K562 (cell line): ENCODE data around the gene DNAJB13. TPM values are rescaled to one million over a fixed set of nuclear protein-coding genes. Genes with fewer than 3 reads are reported as not detected.

Experiments used
- ATAC-seq: fragments of 200-7000 bp; cut with Tn5 transposase; 3 replicates; pipeline ENCODE4 v1.9.1; 2020; ENCODE audit warnings: moderate library complexity
- BruUV-seq: library from RNA; stranded (reverse); fragments of 400-500 nt; replicated peaks from 2 replicates; lab custom pipeline; 2021; lab: Mats Ljungman, UMichigan
- CTCF ChIA-PET: fragments of 300-600 bp; formaldehyde crosslinking; extraction: SDS; loops from one replicate; lab custom pipeline; 2021; ENCODE audit warnings: low intra/inter-chr PET ratio; lab: Yijun Ruan, JAX
- POLR2A ChIA-PET: fragments of 300-600, 350-650 bp; sonication (Branson Sonifier 250); formaldehyde crosslinking; extraction: SDS; loops from one replicate; lab custom pipeline; 2021; ENCODE audit warnings: antibody characterized with exemption, inconsistent platforms; lab: Yijun Ruan, JAX
- DNase-seq, 4 experiments: peaks; one replicate each; pipeline versions ENCODE4 v3.0.0 to v3.0.0-alpha.2; 2011 to 2018; ENCODE audit warnings: low spot score in 3 of 4, mixed read lengths in 3 of 4; ENCODE audit errors: extremely low read depth in 1 of 4
- FAIRE-seq: peaks from 2 replicates; lab custom pipeline; 2011; peaks lifted over from hg19 to GRCh38; lab: Jason Lieb, UNC
- H2AFZ ChIP-seq: 2 replicates; pipeline ENCODE4 v1.6.0; 2011; ENCODE audit warnings: low read depth, low read length, control low read depth, inconsistent platforms
- H3K27ac ChIP-seq: fragments of 200-600 bp; 3 replicates; pipeline ENCODE4 v1.8.0; 2011; ENCODE audit warnings: low read depth, mild to moderate bottlenecking, control low read depth, inconsistent platforms, low read length, moderate library complexity, mixed read lengths; ENCODE audit errors: extremely low read depth
- H3K27me3 ChIP-seq, 2 experiments: fragments of 300-600 bp in 1 of 2; 2 replicates in 1 of 2; 3 replicates in 1 of 2; pipeline versions ENCODE4 v1.6.0 to v1.8.0; 2011; ENCODE audit warnings: inconsistent platforms in 2 of 2, low read length in 2 of 2, mild to moderate bottlenecking in 1 of 2, mixed read lengths in 1 of 2, moderate library complexity in 1 of 2; ENCODE audit not compliant: control insufficient read depth in 2 of 2, insufficient read depth in 2 of 2
- H3K36me3 ChIP-seq: fragments of 300-600 bp; 3 replicates; pipeline ENCODE4 v1.8.0; 2011; ENCODE audit warnings: mild to moderate bottlenecking, low read length, inconsistent platforms; ENCODE audit not compliant: control insufficient read depth, insufficient read depth
- H3K4me1 ChIP-seq, 2 experiments: fragments of 200-600 bp in 1 of 2; replicated peaks in 1 of 2; 2 replicates in 1 of 2; 3 replicates in 1 of 2; pipeline versions ENCODE4 v1.5.1 to v1.8.0; 2011; ENCODE audit warnings: inconsistent platforms in 2 of 2, low read length in 2 of 2, mild to moderate bottlenecking in 1 of 2, mixed read lengths in 1 of 2, moderate library complexity in 1 of 2; ENCODE audit not compliant: control insufficient read depth in 2 of 2, insufficient read depth in 2 of 2
- H3K4me2 ChIP-seq: 2 replicates; pipeline ENCODE4 v1.6.1; 2011; ENCODE audit warnings: low read length, control low read depth, inconsistent platforms, mixed read lengths; ENCODE audit not compliant: insufficient read depth
- H3K4me3 ChIP-seq: fragments of 200-600 bp; sonication (generic), shearing (Covaris generic); 2 replicates; pipeline ENCODE4 v1.5.1; 2016; ENCODE audit warnings: control low read depth, inconsistent platforms
- H3K79me2 ChIP-seq: fragments of 200-600 bp; 3 replicates; pipeline ENCODE4 v1.8.0; 2011; ENCODE audit warnings: low read length, inconsistent platforms; ENCODE audit not compliant: control insufficient read depth, insufficient read depth
- H3K9ac ChIP-seq, 2 experiments: 2 replicates each; pipeline versions ENCODE4 v1.6.0 to v1.6.1; 2011; ENCODE audit warnings: low read depth in 2 of 2, low read length in 2 of 2, control low read depth in 1 of 2, inconsistent platforms in 1 of 2, mild to moderate bottlenecking in 1 of 2, mixed read lengths in 1 of 2; ENCODE audit not compliant: insufficient read depth in 1 of 2
- H3K9me1 ChIP-seq: one replicate; pipeline ENCODE4 v1.6.0; 2011; ENCODE audit warnings: inconsistent platforms, mild to moderate bottlenecking, low read length, moderate library complexity; ENCODE audit not compliant: control insufficient read depth, insufficient read depth
- H3K9me3 ChIP-seq: replicated peaks from 2 replicates; pipeline ENCODE4 v1.5.1; 2011; ENCODE audit warnings: low read depth, low read length, inconsistent platforms; ENCODE audit not compliant: control insufficient read depth, insufficient read depth
- H4K20me1 ChIP-seq: replicated peaks from 2 replicates; pipeline ENCODE4 v1.6.1; 2011; ENCODE audit warnings: low read length, inconsistent platforms, mixed read lengths; ENCODE audit not compliant: control insufficient read depth, insufficient read depth
- CBFA2T2 ChIP-seq: fragments of 450-650 bp; conservative IDR thresholded peaks from 2 replicates; pipeline ENCODE4 v1.6.1; 2017; ENCODE audit warnings: mild to moderate bottlenecking
- CBFA2T3 ChIP-seq: fragments of 450-650 bp; IDR thresholded peaks from 2 replicates; pipeline ENCODE4 v1.6.1; 2017
- DMBX1 ChIP-seq: fragments of 250-450 bp; sonication (Bioruptor Pico); IDR thresholded peaks from 2 replicates; pipeline ENCODE4 v1.8.0; 2022; ENCODE audit warnings: inconsistent platforms, mild to moderate bottlenecking, moderate library complexity, borderline replicate concordance
- FIP1L1 ChIP-seq: fragments of 200-400 bp; formaldehyde crosslinking; IDR thresholded peaks from 2 replicates; pipeline ENCODE4 v1.6.1; 2018; ENCODE audit warnings: mild to moderate bottlenecking, low read depth, low read length; ENCODE audit not compliant: poor library complexity, severe bottlenecking
- MAFG ChIP-seq: fragments of 450-650 bp; conservative IDR thresholded peaks from 2 replicates; pipeline ENCODE4 v1.6.1; 2016; ENCODE audit warnings: missing genetic modification characterization, missing compliant biosample characterization
- MYNN ChIP-seq, 2 experiments: sonication (generic); formaldehyde crosslinking in 1 of 2; IDR thresholded peaks; 2 replicates each; pipeline versions ENCODE4 v1.5.0 to v1.6.1; 2016 to 2020; ENCODE audit warnings: antibody characterized with exemption in 1 of 2, missing genetic modification reagents in 1 of 2
- POLR2AphosphoS5 ChIP-seq: IDR thresholded peaks from 2 replicates; pipeline ENCODE4 v1.6.1; 2011; ENCODE audit warnings: mild to moderate bottlenecking, low read depth, low read length, moderate library complexity; ENCODE audit not compliant: control insufficient read depth, insufficient read depth
- SP1 ChIP-seq: sonication (generic); formaldehyde crosslinking; IDR thresholded peaks from 2 replicates; pipeline ENCODE4 v1.8.1; 2022; ENCODE audit warnings: mild to moderate bottlenecking, missing genetic modification reagents
- ZEB2 ChIP-seq: fragments of 450-650 bp; IDR thresholded peaks from 2 replicates; pipeline ENCODE4 v1.6.1; 2016
- ZNF253 ChIP-seq: fragments of 250-450 bp; sonication (Bioruptor Pico); conservative IDR thresholded peaks from 2 replicates; pipeline ENCODE4 v1.6.1; 2021; ENCODE audit warnings: mild to moderate bottlenecking
- ZNF282 ChIP-seq: sonication (generic); formaldehyde crosslinking; IDR thresholded peaks from 2 replicates; pipeline ENCODE4 v1.8.1; 2023; ENCODE audit warnings: missing genetic modification reagents
- WGBS: fragments of 100-300 bp; shearing (Covaris generic); methylation state at CpG from one replicate; pipeline ENCODE4 v1.1.6; 2016; ENCODE audit warnings: low coverage, mixed read lengths; ENCODE audit not compliant: insufficient coverage; ENCODE audit errors: missing lambda C conversion rate; 5-methylcytosine and 5-hydroxymethylcytosine counted together
- in situ Hi-C: fragments of 300-500 bp; cut with MboI; formaldehyde crosslinking; loops from 4 replicates; pipeline ENCODE4 v1.15.0; 2018; ENCODE audit warnings: inconsistent platforms, mixed read lengths
- intact Hi-C: fragments of 100-400 bp; cut with micrococcal nuclease; formaldehyde crosslinking; loops from 2 replicates; pipeline ENCODE4 v1.14.2; 2022
- polyA plus RNA-seq, 8 experiments: library from polyadenylated mRNA; depleted of rRNA in 4 of 8; stranded (reverse) in 5 of 8; unstranded in 3 of 8; fragments of >200 nt; fragmentation: Nextera tagmentation in 2 of 8; fragmentation: Illumina TruSeq in 1 of 8; extraction: Ambion mirVana in 2 of 8; extraction: Trizol in 1 of 8; gene quantifications; 2 replicates each; pipeline versions ENCODE4 v1.2.1 to v1.2.3, GENCODE V29; 2011 to 2014; ENCODE audit warnings: inconsistent platforms in 1 of 8, missing spikeins in 1 of 8
- total RNA-seq, 7 experiments: library from RNA; depleted of rRNA in 6 of 7; stranded (reverse); fragments of >200 nt in 6 of 7; fragmentation: Illumina TruSeq in 2 of 7; extraction: Trizol in 2 of 7; gene quantifications; 2 replicates each; pipeline versions ENCODE4 v1.2.1 to v1.2.3, GENCODE V29; 2011 to 2021; ENCODE audit warnings: low replicate concordance in 1 of 7
- TF ChIP-seq, protein P1 (sequence below): fragments of 450-650 bp; IDR thresholded peaks from 2 replicates; pipeline ENCODE4 v1.6.1; 2017; ENCODE audit warnings: antibody characterized with exemption
- TF ChIP-seq, protein P2 (sequence below): sonication (generic); formaldehyde crosslinking; IDR thresholded peaks from 2 replicates; pipeline ENCODE4 v1.4.0; 2020; ENCODE audit warnings: mild to moderate bottlenecking, missing genetic modification reagents

Gene DNAJB13
- total and polyA plus RNA-seq, 9 of the 15 experiments (the other 6 are each of a cell fraction or from before 2014, with no cell fraction given), result 0.14 TPM; not detected in 8

DNA sequence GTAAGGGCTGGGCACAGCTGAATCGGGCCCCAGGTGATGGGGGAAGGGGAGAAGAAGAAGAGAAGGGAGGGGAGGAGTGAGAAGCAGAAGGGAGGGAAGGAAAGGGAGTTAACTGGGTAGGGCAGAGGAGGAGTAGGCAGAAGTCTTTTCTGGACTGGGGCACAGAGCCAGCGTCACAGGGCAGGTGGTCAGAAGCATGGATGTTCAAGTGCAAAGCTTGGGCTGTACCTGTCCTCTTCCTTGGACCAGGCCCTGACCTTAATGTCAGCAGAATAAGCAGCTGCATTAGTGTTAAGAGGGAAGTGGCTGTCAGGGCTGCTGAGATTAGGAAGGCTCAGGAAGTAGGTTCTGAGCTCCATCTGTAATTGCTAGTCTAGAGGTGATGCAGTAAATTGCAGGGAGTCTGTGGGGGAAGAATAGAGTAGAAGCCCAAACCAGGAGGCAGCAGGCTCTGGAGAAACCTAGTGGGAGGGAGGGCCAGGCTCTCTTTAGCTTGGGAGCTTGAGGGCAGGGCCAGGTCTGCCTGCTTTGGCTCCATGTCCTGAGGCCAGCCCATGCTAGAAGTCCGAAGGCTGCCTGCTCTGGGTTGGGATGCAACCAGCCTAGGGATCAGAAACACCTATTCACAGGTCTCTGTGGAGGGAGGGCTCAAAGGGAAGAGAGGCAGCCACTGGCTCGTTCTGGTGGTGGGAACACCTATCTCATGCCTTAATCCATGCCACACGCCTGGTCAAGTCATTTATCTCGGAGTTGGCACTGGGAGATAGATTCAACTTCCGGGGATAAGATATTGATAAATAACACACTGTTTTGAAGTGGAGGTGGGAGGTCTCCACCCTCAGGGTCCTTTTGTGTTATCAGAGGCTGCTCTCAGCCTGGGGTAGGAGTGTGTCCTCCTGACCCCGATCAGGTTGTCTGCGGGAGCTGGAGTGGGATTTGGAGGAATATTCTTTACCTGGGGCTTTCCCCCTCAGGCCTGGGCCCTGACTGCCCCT, 59.8 kb downstream of the DNAJB13 start:
- peaks cover 53 to 66% of the 10 kb centered on the region in 2 experiments for H3K4me1 ChIP-seq
- peak overlapping the region; percentile 83 for H3K27ac ChIP-seq
- WGBS, result 20% methylated on average over 9 of the region's 9 CpGs
- H3K79me2 ChIP-seq, result no peaks in the 10 kb centered on the region
- H3K36me3 ChIP-seq, result no peaks in the 10 kb centered on the region
- POLR2A ChIA-PET, result interaction anchor here (0.5 to 1.9 kb wide), 7 partner anchors 8 to 173 kb away, joined by 3 to 8 read pairs (median 3); partner anchors contain the start of gene UCP2
- intact Hi-C loops (loop anchor here (1.0 to 5.0 kb wide), 2 partner anchors 27 to 77 kb away; no protein-coding TSS in a partner anchor), in situ Hi-C loops (no loop called here)
- peak overlapping the region; percentile 75 for H2AFZ ChIP-seq
- FAIRE-seq (peak; percentile 83), ATAC-seq (peak; percentile 64), DNase-seq (peak; percentile 34 to 77 (median 55))
- H3K9me1 ChIP-seq, result peaks cover 5% of the 10 kb centered on the region
- H3K4me3 ChIP-seq, result no peak overlapping the region
- H3K4me2 ChIP-seq, result peak overlapping the region; percentile 26; the same call in 1 of the 2 replicates
- no TSS peak for BruUV-seq
- no peaks in the 10 kb centered on the region for H3K9me3 ChIP-seq
- no peaks in the 10 kb centered on the region for H3K27me3 ChIP-seq
- H3K9ac ChIP-seq, result peak overlapping the region; percentile 45 to 59
- CTCF ChIA-PET, result no interaction called here
- H4K20me1 ChIP-seq, result no peaks in the 10 kb centered on the region
- TF ChIP-seq, protein P1, sequence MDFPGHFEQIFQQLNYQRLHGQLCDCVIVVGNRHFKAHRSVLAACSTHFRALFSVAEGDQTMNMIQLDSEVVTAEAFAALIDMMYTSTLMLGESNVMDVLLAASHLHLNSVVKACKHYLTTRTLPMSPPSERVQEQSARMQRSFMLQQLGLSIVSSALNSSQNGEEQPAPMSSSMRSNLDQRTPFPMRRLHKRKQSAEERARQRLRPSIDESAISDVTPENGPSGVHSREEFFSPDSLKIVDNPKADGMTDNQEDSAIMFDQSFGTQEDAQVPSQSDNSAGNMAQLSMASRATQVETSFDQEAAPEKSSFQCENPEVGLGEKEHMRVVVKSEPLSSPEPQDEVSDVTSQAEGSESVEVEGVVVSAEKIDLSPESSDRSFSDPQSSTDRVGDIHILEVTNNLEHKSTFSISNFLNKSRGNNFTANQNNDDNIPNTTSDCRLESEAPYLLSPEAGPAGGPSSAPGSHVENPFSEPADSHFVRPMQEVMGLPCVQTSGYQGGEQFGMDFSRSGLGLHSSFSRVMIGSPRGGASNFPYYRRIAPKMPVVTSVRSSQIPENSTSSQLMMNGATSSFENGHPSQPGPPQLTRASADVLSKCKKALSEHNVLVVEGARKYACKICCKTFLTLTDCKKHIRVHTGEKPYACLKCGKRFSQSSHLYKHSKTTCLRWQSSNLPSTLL, result peak; percentile 54; the same call in 1 of the 2 replicates
- TF ChIP-seq DMBX1 (CRISPR knock-in tag) (0 out of 2 replicates have a peak, but pooled peaks have one; percentile 9), POLR2AphosphoS5 (0 out of 2 replicates have a peak, but pooled peaks have one; percentile 23), FIP1L1 (no peak), CBFA2T3 (peak; percentile 83), MYNN (IDR thresholded peaks at IDR 0.05) (no peak), MYNN (CRISPR knock-in tag; IDR thresholded peaks at IDR 0.05) (no peak), ZNF253 (CRISPR knock-in tag) (no peak), SP1 (CRISPR knock-in tag) (0 out of 2 replicates have a peak, but pooled peaks have one; percentile 36), ZEB2 (peak; percentile 16; the same call in 1 of the 2 replicates), ZNF282 (peak; percentile 43; the same call in 1 of the 2 replicates), MAFG (tag) (no peak), CBFA2T2 (peak; percentile 67)
- TF ChIP-seq, protein P2, sequence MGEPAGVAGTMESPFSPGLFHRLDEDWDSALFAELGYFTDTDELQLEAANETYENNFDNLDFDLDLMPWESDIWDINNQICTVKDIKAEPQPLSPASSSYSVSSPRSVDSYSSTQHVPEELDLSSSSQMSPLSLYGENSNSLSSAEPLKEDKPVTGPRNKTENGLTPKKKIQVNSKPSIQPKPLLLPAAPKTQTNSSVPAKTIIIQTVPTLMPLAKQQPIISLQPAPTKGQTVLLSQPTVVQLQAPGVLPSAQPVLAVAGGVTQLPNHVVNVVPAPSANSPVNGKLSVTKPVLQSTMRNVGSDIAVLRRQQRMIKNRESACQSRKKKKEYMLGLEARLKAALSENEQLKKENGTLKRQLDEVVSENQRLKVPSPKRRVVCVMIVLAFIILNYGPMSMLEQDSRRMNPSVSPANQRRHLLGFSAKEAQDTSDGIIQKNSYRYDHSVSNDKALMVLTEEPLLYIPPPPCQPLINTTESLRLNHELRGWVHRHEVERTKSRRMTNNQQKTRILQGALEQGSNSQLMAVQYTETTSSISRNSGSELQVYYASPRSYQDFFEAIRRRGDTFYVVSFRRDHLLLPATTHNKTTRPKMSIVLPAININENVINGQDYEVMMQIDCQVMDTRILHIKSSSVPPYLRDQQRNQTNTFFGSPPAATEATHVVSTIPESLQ, result peak; percentile 73; the same call in 1 of the 2 replicates
